NCI-H748 treated with DMSO at 0.1 percent for 48 hours (cell line): ENCODE data around the gene CADM2.

Experiments used
- DNase-seq: peaks from one replicate; lab custom pipeline; 2025; lab: John Stamatoyannopoulos, UW

CADM2 gene

GRCh38 chr3:85321892-85322291, 363.1 kb downstream of the CADM2 start:
- no peak for DNase-seq

- no peak for DNase-seq
These were observed 371.3 kb downstream of the CADM2 start for GRCh38 chr3:85330071-85330470.

- DNase-seq, result no peak
These were observed 379.1 kb downstream of the CADM2 start for GRCh38 chr3:85337895-85338294.

GRCh38 chr3:85342915-85343314, 384.1 kb downstream of the CADM2 start:
- DNase-seq, result peak; percentile 24

- no peak for DNase-seq
These were observed 396.8 kb downstream of the CADM2 start for GRCh38 chr3:85355572-85355971.

GRCh38 chr3:85360742-85361387, 402.1 kb downstream of the CADM2 start:
- peak; percentile 49 for DNase-seq

GRCh38 chr3:85364296-85364909, 405.6 kb downstream of the CADM2 start:
- DNase-seq, result no peak

GRCh38 chr3:85370341-85370740, 411.6 kb downstream of the CADM2 start:
- no peak for DNase-seq

GRCh38 chr3:85376131-85376530, 417.3 kb downstream of the CADM2 start:
- no peak for DNase-seq

- no peak for DNase-seq
These were observed 418.3 kb downstream of the CADM2 start for GRCh38 chr3:85377115-85377514.

- DNase-seq, result no peak
These were observed 425.6 kb downstream of the CADM2 start for GRCh38 chr3:85384372-85384771.

- DNase-seq, result no peak
These were observed 429.2 kb downstream of the CADM2 start for GRCh38 chr3:85387913-85388505.

GRCh38 chr3:85394424-85394823, 435.6 kb downstream of the CADM2 start:
- no peak for DNase-seq

GRCh38 chr3:85397434-85397833, 438.6 kb downstream of the CADM2 start:
- DNase-seq, result no peak

GRCh38 chr3:85426121-85426520, 467.3 kb downstream of the CADM2 start:
- no peak for DNase-seq

- peak; percentile 91 for DNase-seq
These were observed 468.7 kb downstream of the CADM2 start for GRCh38 chr3:85427467-85427866.

GRCh38 chr3:85432081-85432480, 473.3 kb downstream of the CADM2 start:
- no peak for DNase-seq

- no peak for DNase-seq
These were observed 474.5 kb downstream of the CADM2 start for GRCh38 chr3:85433319-85433718.

- peak; percentile 56 for DNase-seq
These were observed 496.9 kb downstream of the CADM2 start for GRCh38 chr3:85455561-85456200.

- peak; percentile 44 for DNase-seq
These were observed 515.5 kb downstream of the CADM2 start for GRCh38 chr3:85474241-85474640.

GRCh38 chr3:85475346-85475745, 516.6 kb downstream of the CADM2 start:
- DNase-seq, result no peak

- DNase-seq, result no peak
These were observed 518.2 kb downstream of the CADM2 start for GRCh38 chr3:85476891-85477495.
